Osteoblast (primary cell): ENCODE data around the gene ABCC4. TPM values are rescaled to one million over a fixed set of nuclear protein-coding genes. Genes with fewer than 3 reads are reported as not detected.

ENCODE experiments used
- DNase-seq: peaks from one replicate; pipeline ENCODE4 v3.0.0; 2011; ENCODE audit warnings: low spot score, mixed read lengths; ENCODE audit not compliant: insufficient read length; ENCODE audit errors: missing footprints
- H2AFZ ChIP-seq: 2 replicates; pipeline ENCODE4 v1.6.0; 2011; ENCODE audit warnings: mild to moderate bottlenecking, low read length
- H3K27ac ChIP-seq: 2 replicates; pipeline ENCODE4 v1.5.1; 2011; ENCODE audit warnings: mild to moderate bottlenecking, low read depth, low read length, moderate library complexity
- H3K27me3 ChIP-seq: 2 replicates; pipeline ENCODE4 v1.6.0; 2012; ENCODE audit warnings: mild to moderate bottlenecking, control low read depth, inconsistent platforms, low read length, moderate library complexity; ENCODE audit not compliant: insufficient read depth
- H3K36me3 ChIP-seq: 2 replicates; pipeline ENCODE4 v1.5.1; 2011; ENCODE audit warnings: mild to moderate bottlenecking, low read length, control low read depth, moderate library complexity; ENCODE audit not compliant: insufficient read depth
- H3K4me1 ChIP-seq: 2 replicates; pipeline ENCODE4 v1.5.1; 2011; ENCODE audit warnings: mild to moderate bottlenecking, low read length, control low read depth, moderate library complexity; ENCODE audit not compliant: insufficient read depth
- H3K4me2 ChIP-seq: 2 replicates; pipeline ENCODE4 v1.6.0; 2011; ENCODE audit warnings: mild to moderate bottlenecking, low read length; ENCODE audit not compliant: insufficient read depth
- H3K4me3 ChIP-seq: fragments of 200-600 bp; sonication (generic); 3 replicates; pipeline ENCODE4 v1.5.1; 2012; ENCODE audit warnings: mild to moderate bottlenecking, low read length, inconsistent platforms; ENCODE audit not compliant: insufficient read depth
- H3K79me2 ChIP-seq: 2 replicates; pipeline ENCODE4 v1.6.0; 2012; ENCODE audit warnings: mild to moderate bottlenecking, low read length, control low read depth, inconsistent platforms; ENCODE audit not compliant: insufficient read depth
- H3K9me3 ChIP-seq: 2 replicates; pipeline ENCODE4 v1.5.1; 2011; ENCODE audit warnings: low read depth, low read length, control low read depth
- H4K20me1 ChIP-seq: 2 replicates; pipeline ENCODE4 v1.6.0; 2012; ENCODE audit warnings: mild to moderate bottlenecking, low read length, control low read depth; ENCODE audit not compliant: insufficient read depth
- total RNA-seq: library from RNA; depleted of rRNA; stranded (reverse); fragments of >200 nt; gene quantifications from 2 replicates; pipeline ENCODE4 v1.2.3, GENCODE V29; 2012
- TF ChIP-seq, protein P1 (sequence below): IDR thresholded peaks from 2 replicates; pipeline ENCODE4 v1.5.1; 2011; ENCODE audit warnings: mild to moderate bottlenecking, low read depth, low read length, moderate library complexity; ENCODE audit errors: extremely low read depth

Gene ABCC4
- total RNA-seq, 1 donor: 27.5 TPM

DNA sequence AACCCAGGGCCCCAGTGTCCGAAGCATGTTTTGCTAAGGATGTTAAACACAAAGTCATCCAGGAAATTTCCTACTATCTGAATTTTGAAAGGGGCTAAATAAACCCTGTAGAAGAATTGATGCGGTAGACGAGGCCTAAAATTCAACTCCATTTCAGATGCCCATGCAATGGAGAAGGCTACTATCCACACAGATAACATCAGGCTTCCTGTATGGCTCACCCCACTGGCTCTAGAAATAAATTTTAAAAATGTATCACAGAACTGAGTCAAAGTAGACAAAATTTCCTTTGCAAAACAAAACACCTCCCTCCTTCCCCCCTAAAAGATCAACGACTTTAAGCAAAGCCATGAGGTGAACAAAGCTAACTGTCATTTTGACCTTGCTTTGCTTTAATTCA, 188.4 kb downstream of the ABCC4 start:
- Histone ChIP-seq H3K4me1 (peaks cover 7% of the 10 kb centered on the region), H2AFZ (no peak overlapping the region), H3K4me2 (no peak overlapping the region), H3K9me3 (no peaks in the 10 kb centered on the region), H4K20me1 (no peaks in the 10 kb centered on the region), H3K36me3 (no peaks in the 10 kb centered on the region), H3K27me3 (no peaks in the 10 kb centered on the region), H3K79me2 (no peaks in the 10 kb centered on the region), H3K27ac (no peak overlapping the region), H3K4me3 (no peak overlapping the region)
- TF ChIP-seq, protein P1, sequence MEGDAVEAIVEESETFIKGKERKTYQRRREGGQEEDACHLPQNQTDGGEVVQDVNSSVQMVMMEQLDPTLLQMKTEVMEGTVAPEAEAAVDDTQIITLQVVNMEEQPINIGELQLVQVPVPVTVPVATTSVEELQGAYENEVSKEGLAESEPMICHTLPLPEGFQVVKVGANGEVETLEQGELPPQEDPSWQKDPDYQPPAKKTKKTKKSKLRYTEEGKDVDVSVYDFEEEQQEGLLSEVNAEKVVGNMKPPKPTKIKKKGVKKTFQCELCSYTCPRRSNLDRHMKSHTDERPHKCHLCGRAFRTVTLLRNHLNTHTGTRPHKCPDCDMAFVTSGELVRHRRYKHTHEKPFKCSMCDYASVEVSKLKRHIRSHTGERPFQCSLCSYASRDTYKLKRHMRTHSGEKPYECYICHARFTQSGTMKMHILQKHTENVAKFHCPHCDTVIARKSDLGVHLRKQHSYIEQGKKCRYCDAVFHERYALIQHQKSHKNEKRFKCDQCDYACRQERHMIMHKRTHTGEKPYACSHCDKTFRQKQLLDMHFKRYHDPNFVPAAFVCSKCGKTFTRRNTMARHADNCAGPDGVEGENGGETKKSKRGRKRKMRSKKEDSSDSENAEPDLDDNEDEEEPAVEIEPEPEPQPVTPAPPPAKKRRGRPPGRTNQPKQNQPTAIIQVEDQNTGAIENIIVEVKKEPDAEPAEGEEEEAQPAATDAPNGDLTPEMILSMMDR: no peak
- no peak for DNase-seq

DNA sequence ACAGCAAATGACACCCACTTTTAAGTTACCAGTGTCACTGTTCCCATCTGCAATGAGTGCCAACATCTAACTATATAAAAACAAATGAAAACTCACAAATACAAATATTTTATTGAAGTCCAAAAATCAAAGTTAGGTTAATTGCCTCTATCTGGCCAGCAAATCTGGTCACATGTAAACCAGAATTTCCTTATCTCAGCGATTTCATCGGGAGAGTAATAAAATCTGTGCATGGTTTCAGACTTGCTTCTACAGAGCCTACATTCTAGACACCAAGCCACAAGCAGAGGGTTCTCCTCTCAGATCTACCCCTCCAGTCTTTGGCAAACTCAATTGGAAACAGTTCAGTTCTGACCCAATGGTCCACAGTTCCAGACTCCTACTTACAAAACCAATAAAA, 189.6 kb downstream of the ABCC4 start:
- Histone ChIP-seq H3K79me2 (no peaks in the 10 kb centered on the region), H3K9me3 (no peaks in the 10 kb centered on the region), H3K4me2 (no peak overlapping the region), H4K20me1 (no peaks in the 10 kb centered on the region), H3K27ac (no peak overlapping the region), H2AFZ (no peak overlapping the region), H3K4me3 (no peak overlapping the region), H3K4me1 (peaks cover 7% of the 10 kb centered on the region), H3K36me3 (no peaks in the 10 kb centered on the region), H3K27me3 (no peaks in the 10 kb centered on the region)
- DNase-seq: no peak
- TF ChIP-seq, protein P1: no peak

DNA sequence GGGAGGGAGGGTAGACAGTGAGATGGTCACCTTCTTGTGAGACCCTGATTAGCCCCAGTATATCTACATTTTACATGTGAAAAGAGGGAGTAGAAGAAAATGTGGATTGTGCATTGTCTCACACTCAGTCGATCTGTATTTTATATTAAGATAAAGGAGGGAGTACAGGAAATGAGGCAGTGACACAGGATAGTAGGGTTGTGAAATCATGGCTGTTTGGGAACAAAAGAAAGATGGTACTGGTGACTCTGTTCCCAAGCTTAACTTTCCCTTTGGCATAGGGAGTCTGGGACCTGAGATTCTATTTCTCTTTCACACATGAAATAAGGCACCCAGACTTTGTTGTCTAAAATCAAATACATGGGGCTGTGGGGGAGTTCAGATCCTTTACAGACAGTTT, 194.7 kb downstream of the ABCC4 start:
- Histone ChIP-seq H3K4me3 (no peak overlapping the region), H3K27ac (no peak overlapping the region), H3K4me2 (no peak overlapping the region), H3K4me1 (peaks cover under 1% of the 10 kb centered on the region), H3K27me3 (no peaks in the 10 kb centered on the region), H2AFZ (no peak overlapping the region), H3K79me2 (no peaks in the 10 kb centered on the region), H3K9me3 (no peaks in the 10 kb centered on the region), H3K36me3 (no peaks in the 10 kb centered on the region), H4K20me1 (no peaks in the 10 kb centered on the region)
- DNase-seq: no peak
- TF ChIP-seq, protein P1: no peak

DNA sequence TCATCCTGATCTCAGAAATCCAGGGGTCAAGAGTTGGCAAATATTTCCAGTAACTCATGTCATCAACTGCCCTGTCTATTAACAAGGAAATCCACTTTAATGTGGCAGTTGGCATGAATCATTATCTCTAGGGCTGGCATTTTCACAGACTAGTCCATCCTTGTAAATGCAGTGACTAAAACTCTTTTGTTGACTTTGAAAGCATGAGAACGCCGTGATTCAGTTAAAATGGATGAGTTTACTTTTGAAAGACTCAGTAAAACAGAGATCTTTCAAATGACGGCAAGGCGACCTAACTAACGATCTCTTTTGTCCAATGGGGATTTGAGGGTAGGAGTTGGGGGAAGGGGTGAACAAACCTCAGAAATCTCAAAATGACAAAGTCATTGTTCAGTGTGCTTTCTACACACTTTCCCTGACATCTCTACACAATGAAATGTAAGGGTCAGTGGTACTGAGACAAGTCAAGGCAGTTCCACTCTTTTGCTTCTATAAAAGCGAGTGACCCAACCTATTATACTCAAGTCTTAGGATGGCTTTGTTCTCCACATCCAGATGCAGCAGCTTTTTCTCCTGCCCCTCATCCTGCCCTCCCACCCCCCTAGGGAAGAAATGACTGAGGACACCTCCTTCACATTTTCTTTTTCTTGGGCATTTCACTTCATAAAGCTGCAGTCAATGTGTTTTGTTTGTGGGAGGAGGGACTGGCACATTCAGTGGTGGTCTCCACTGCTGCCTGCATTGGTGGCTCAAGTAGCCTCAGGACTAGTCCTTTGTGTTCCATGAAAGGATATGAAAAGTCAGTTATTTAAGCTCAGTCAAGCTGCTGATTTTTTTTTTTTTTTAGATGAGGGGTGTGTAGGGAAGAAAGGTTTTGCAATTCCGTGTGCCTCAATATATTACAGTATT, 200.5 kb downstream of the ABCC4 start:
- Histone ChIP-seq H3K4me3 (peak overlapping the region; percentile 34), H3K4me2 (peak overlapping the region; percentile 79), H3K27ac (peak overlapping the region; percentile 96), H2AFZ (peak overlapping the region; percentile 71), H3K79me2 (no peaks in the 10 kb centered on the region), H3K4me1 (peaks cover 25% of the 10 kb centered on the region), H4K20me1 (no peaks in the 10 kb centered on the region), H3K27me3 (no peaks in the 10 kb centered on the region), H3K36me3 (no peaks in the 10 kb centered on the region), H3K9me3 (no peaks in the 10 kb centered on the region)
- peak; percentile 58 for DNase-seq
- TF ChIP-seq, protein P1: no peak
